ENCODE results near the gene ASIC1. TPM values are rescaled to one million over a fixed set of nuclear protein-coding genes. Genes with fewer than 3 reads are reported as not detected.
A peak's percentile ranks its signal among the peaks of the same experiment; 100 is the strongest.
"Not testable (repeated sequence)": the region's sequence is repeated elsewhere in the genome, so short reads cannot be mapped to it uniquely, and the experiment has no call there.

ASIC1 gene
- polyA plus RNA-seq, 6 donors from 2014 or later, result not detected

- H3K9me3 Mint-ChIP-seq, result peaks cover 0 to 4% (median 0%) of the 10 kb centered on the region in 7 donors
- H3K27ac Mint-ChIP-seq, result peak within 1 kb of the TSS; percentile 81 to 98 (median 94)
- DNase-seq (peak; percentile 96), ATAC-seq (ENCODE audit: low read depth in 2 of 2) (peak; percentile 94 to 96)
- H3K4me3 Mint-ChIP-seq, result peak within 1 kb of the TSS; percentile 91 to 100 (median 97)
- peaks cover 3 to 8% of the 10 kb centered on the region in 2 donors for H3K36me3 Mint-ChIP-seq
- H3K27me3 Mint-ChIP-seq, result no peaks in the 10 kb centered on the region
- H3K4me1 Mint-ChIP-seq, result peaks cover 10 to 22% (median 15%) of the 10 kb centered on the region in 3 donors
Observed at GRCh38 chr12:50025187-50026059, 32.0 kb upstream of the ASIC1 start, which contains the start of gene RACGAP1. Gene RACGAP1 (minus strand): TSS chr12:50025494. CDS start chr12:50016715, 8,779 bp downstream.

DNA sequence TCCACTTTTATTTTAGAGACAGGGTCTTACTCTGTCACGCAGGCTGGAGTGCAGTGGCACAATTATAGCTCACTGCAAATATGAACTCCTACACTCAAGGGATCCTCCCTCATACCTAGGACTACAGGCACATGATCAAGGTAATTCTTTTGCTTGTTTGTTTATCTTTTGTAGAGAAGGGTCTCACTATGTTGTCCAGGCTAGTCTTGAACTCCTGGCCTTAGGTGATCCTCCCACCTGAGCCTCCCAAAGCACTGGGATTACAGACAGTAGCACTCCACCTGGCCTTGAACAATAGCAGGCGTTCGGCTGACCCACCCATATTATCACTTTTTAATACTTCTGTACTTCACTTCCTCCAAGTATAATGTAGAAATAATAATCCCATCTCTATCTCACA, 30.7 kb upstream of the ASIC1 start:
- peaks cover 3 to 8% of the 10 kb centered on the region in 2 donors for H3K36me3 Mint-ChIP-seq
- no peaks in the 10 kb centered on the region for H3K27me3 Mint-ChIP-seq
- no peak overlapping the region for H3K4me3 Mint-ChIP-seq
- peaks cover 10 to 22% (median 15%) of the 10 kb centered on the region in 3 donors for H3K4me1 Mint-ChIP-seq
- no peak for ATAC-seq (ENCODE audit: low read depth in 2 of 2)
- no peak for DNase-seq
- peaks cover 0 to 4% (median 0%) of the 10 kb centered on the region in 7 donors for H3K9me3 Mint-ChIP-seq
- H3K27ac Mint-ChIP-seq, result peak overlapping the region in 1 of 6 donors; percentile 72

DNA sequence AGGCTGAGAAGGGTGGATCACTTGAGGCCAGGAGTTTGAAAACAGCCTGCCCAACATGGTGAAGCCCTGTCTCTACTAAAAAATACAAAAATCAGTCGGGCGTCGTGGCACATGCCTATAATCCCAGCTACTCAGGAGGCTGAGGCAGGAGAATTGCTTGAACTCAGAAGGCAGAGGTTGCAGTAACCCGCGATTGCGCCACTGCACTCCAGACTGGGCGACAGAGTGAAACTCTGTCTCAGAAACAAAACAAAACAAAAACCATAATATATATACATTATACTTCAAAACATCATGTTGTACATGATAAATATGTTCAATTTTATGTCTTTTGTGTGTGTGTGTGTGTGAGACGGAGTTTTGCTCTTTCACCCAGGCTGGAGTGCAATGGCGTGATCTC, 26.9 kb upstream of the ASIC1 start:
- DNase-seq; H3K9me3 Mint-ChIP-seq; H3K36me3 Mint-ChIP-seq; H3K27me3 Mint-ChIP-seq; H3K27ac Mint-ChIP-seq; ATAC-seq (ENCODE audit: low read depth in 2 of 2): not testable (repeated sequence)
- peak overlapping the region in 2 of 8 donors; percentile 22 to 61 for H3K4me3 Mint-ChIP-seq
- peaks cover 12 to 18% (median 14%) of the 10 kb centered on the region in 3 donors for H3K4me1 Mint-ChIP-seq

DNA sequence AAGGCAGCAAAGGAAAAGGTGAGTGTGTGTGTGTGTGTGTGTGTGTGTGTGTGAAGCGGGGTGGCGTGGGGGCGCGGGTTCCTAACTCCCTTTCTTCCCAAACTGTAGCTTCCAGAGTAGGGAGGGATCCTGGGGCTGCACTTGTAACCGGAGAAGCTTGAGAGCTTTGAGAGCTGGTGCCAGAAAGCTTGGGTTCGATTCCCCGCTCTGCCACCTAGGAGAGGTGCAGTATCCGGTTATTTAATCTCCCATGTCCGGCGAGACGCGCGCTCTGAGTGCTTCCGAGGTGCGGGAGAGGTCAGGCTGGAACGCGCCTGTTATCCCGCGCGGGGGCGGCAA, 24.9 kb upstream of the ASIC1 start:
- Mint-ChIP-seq H3K27me3 (no peaks in the 10 kb centered on the region), H3K9me3 (no peaks in the 10 kb centered on the region), H3K4me1 (peaks cover 9 to 12% (median 9%) of the 10 kb centered on the region in 3 donors), H3K4me3 (peak overlapping the region; percentile 35 to 83 (median 80)), H3K27ac (peak overlapping the region in 1 of 6 donors; percentile 62), H3K36me3 (no peaks in the 10 kb centered on the region)
- no peak for DNase-seq
- ATAC-seq (ENCODE audit: low read depth in 2 of 2), result no peak

- DNase-seq (peak; percentile 37), ATAC-seq (ENCODE audit: low read depth in 2 of 2) (peak; percentile 84 to 88)
- H3K36me3 Mint-ChIP-seq, result no peaks in the 10 kb centered on the region
- peak overlapping the region; percentile 77 to 91 (median 86) for H3K4me3 Mint-ChIP-seq
- no peaks in the 10 kb centered on the region for H3K9me3 Mint-ChIP-seq
- no peaks in the 10 kb centered on the region for H3K27me3 Mint-ChIP-seq
- H3K4me1 Mint-ChIP-seq, result peaks cover 9 to 12% (median 9%) of the 10 kb centered on the region in 3 donors
- peak overlapping the region in 2 of 6 donors; percentile 57 to 93 for H3K27ac Mint-ChIP-seq
Observed at GRCh38 chr12:50032854-50033581, 24.4 kb upstream of the ASIC1 start.

DNA sequence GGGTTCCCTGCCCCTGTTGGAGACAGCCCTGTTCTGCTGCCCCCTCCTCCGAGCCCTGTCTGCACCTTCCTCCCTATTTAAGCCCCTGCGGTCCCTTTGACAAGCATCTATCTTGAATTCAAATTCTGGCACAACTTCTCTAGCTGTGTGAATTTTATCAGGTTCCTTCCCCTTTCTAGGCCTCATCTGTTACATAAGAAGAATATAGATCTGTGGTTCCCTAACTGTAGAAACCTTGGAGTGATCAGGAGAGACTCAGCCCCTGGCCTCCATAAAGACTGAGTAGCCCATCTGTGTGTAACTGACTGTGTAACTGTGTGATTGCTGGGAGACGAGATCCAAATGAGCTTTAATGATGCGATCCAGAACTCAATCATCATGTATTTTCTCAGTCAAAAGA, 19.1 kb upstream of the ASIC1 start:
- no peaks in the 10 kb centered on the region for H3K9me3 Mint-ChIP-seq
- no peaks in the 10 kb centered on the region for H3K36me3 Mint-ChIP-seq
- H3K27me3 Mint-ChIP-seq, result peaks cover 0 to 2% (median 0%) of the 10 kb centered on the region in 3 donors
- H3K4me3 Mint-ChIP-seq, result no peak overlapping the region
- ATAC-seq (ENCODE audit: low read depth in 2 of 2), result no peak
- DNase-seq, result no peak
- no peak overlapping the region for H3K27ac Mint-ChIP-seq
- H3K4me1 Mint-ChIP-seq, result peaks cover 3 to 12% (median 4%) of the 10 kb centered on the region in 3 donors

- ATAC-seq (ENCODE audit: low read depth in 2 of 2) (peak; percentile 70 to 88), DNase-seq (peak; percentile 56)
- H3K4me1 Mint-ChIP-seq, result peaks cover 0 to 7% (median 0%) of the 10 kb centered on the region in 3 donors
- no peaks in the 10 kb centered on the region for H3K9me3 Mint-ChIP-seq
- no peaks in the 10 kb centered on the region for H3K36me3 Mint-ChIP-seq
- peaks cover 0 to 4% (median 0%) of the 10 kb centered on the region in 3 donors for H3K27me3 Mint-ChIP-seq
- H3K27ac Mint-ChIP-seq, result peak overlapping the region in 2 of 6 donors; percentile 56 to 69
- no peak overlapping the region for H3K4me3 Mint-ChIP-seq
Observed at GRCh38 chr12:50039151-50039835, 18.1 kb upstream of the ASIC1 start.

- Mint-ChIP-seq H3K4me1 (peaks cover 0 to 7% (median 0%) of the 10 kb centered on the region in 3 donors), H3K36me3 (no peaks in the 10 kb centered on the region), H3K9me3 (no peaks in the 10 kb centered on the region), H3K27ac (no peak overlapping the region), H3K4me3 (no peak overlapping the region), H3K27me3 (peaks cover 0 to 4% (median 0%) of the 10 kb centered on the region in 3 donors)
- DNase-seq (no peak), ATAC-seq (ENCODE audit: low read depth in 2 of 2) (no peak)
Observed at GRCh38 chr12:50040657-50041056, 16.7 kb upstream of the ASIC1 start.

GRCh38 chr12:50041062-50041860, 16.1 kb upstream of the ASIC1 start:
- no peak overlapping the region for H3K27ac Mint-ChIP-seq
- peaks cover 0 to 4% (median 0%) of the 10 kb centered on the region in 3 donors for H3K27me3 Mint-ChIP-seq
- H3K4me1 Mint-ChIP-seq, result peaks cover 0 to 7% (median 0%) of the 10 kb centered on the region in 3 donors
- H3K36me3 Mint-ChIP-seq, result no peaks in the 10 kb centered on the region
- ATAC-seq (ENCODE audit: low read depth in 2 of 2), result no peak
- no peak for DNase-seq
- H3K9me3 Mint-ChIP-seq, result no peaks in the 10 kb centered on the region
- H3K4me3 Mint-ChIP-seq, result peak overlapping the region in 1 of 8 donors; percentile 54

GRCh38 chr12:50041962-50042361, 15.4 kb upstream of the ASIC1 start:
- DNase-seq (no peak), ATAC-seq (ENCODE audit: low read depth in 2 of 2) (no peak)
- no peaks in the 10 kb centered on the region for H3K36me3 Mint-ChIP-seq
- peaks cover 0 to 4% (median 0%) of the 10 kb centered on the region in 3 donors for H3K27me3 Mint-ChIP-seq
- H3K9me3 Mint-ChIP-seq, result no peaks in the 10 kb centered on the region
- H3K4me3 Mint-ChIP-seq, result no peak overlapping the region
- H3K4me1 Mint-ChIP-seq, result peaks cover 0 to 7% (median 0%) of the 10 kb centered on the region in 3 donors
- H3K27ac Mint-ChIP-seq, result no peak overlapping the region

DNA sequence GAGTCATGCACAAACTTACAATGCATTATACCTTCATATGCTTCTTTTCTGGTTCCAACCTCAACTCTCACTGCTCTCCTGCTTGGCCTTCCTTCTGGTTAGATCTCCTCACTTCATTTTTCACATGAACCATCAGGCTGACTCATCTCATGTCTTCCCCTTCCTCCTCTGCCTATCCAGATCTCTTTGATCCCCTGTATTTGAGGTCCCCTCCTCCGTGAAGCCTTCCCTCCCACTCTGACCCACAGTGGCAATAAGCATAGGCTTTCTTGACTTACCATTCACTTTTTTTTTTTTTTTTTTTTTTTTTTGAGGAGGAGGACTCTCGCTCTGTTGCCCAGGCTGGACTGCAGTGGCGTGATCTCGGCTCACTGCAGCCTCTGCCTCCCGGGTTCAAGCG, 14.7 kb upstream of the ASIC1 start:
- Mint-ChIP-seq H3K36me3 (no peaks in the 10 kb centered on the region), H3K9me3 (no peaks in the 10 kb centered on the region), H3K27me3 (peaks cover 0 to 4% (median 0%) of the 10 kb centered on the region in 3 donors), H3K4me1 (peaks cover 0 to 7% (median 0%) of the 10 kb centered on the region in 3 donors), H3K27ac (no peak overlapping the region), H3K4me3 (no peak overlapping the region)
- DNase-seq (no peak), ATAC-seq (ENCODE audit: low read depth in 2 of 2) (no peak)

- Mint-ChIP-seq H3K9me3 (no peaks in the 10 kb centered on the region), H3K4me1 (peaks cover 0 to 7% (median 0%) of the 10 kb centered on the region in 3 donors), H3K36me3 (no peaks in the 10 kb centered on the region), H3K27ac (no peak overlapping the region), H3K27me3 (peaks cover 0 to 5% (median 0%) of the 10 kb centered on the region in 3 donors), H3K4me3 (no peak overlapping the region)
- DNase-seq (no peak), ATAC-seq (ENCODE audit: low read depth in 2 of 2) (no peak)
Observed at GRCh38 chr12:50043308-50043707, 14.1 kb upstream of the ASIC1 start.

Data from naive B cell (primary cell).